HS-27A (cell line): ENCODE measurements around the gene IAH1.
"Not testable (repeated sequence)": the region's sequence is repeated elsewhere in the genome, so short reads cannot be mapped to it uniquely, and the experiment has no call there.

ENCODE experiments used
- DNase-seq: peaks from one replicate; pipeline ENCODE4 v3.0.0-alpha.2; 2012; ENCODE audit warnings: low read depth, missing footprints

Gene IAH1

GRCh38 chr2:9473308-9473984 is 905 bp upstream of the IAH1 start:
- no peak for DNase-seq

GRCh38 chr2:9473985-9474360 is 378 bp upstream of the IAH1 start:
- no peak for DNase-seq

- no peak for DNase-seq
These were observed 3.6 kb downstream of the IAH1 start for GRCh38 chr2:9477914-9478313.

GRCh38 chr2:9478526-9478925 is 4.2 kb downstream of the IAH1 start:
- no peak for DNase-seq

GRCh38 chr2:9480157-9480556 is 5.8 kb downstream of the IAH1 start:
- DNase-seq = no peak

- DNase-seq = no peak
These were observed 8.8 kb downstream of the IAH1 start for GRCh38 chr2:9483107-9483506.

- no peak for DNase-seq
These were observed 10.2 kb downstream of the IAH1 start for GRCh38 chr2:9484533-9484932.

- DNase-seq = no peak
These were observed 14.5 kb downstream of the IAH1 start for GRCh38 chr2:9488583-9489547.

GRCh38 chr2:9490789-9491188 is 16.4 kb downstream of the IAH1 start:
- DNase-seq = no peak

GRCh38 chr2:9492927-9493326 is 18.6 kb downstream of the IAH1 start:
- DNase-seq = no peak

- DNase-seq = no peak
These were observed 19.1 kb downstream of the IAH1 start for GRCh38 chr2:9493478-9493877.

GRCh38 chr2:9494081-9494480 is 19.7 kb downstream of the IAH1 start:
- DNase-seq = no peak

GRCh38 chr2:9497017-9497416 is 22.7 kb downstream of the IAH1 start:
- DNase-seq = no peak

- DNase-seq = no peak
These were observed 23.9 kb downstream of the IAH1 start for GRCh38 chr2:9498210-9498609.

- DNase-seq = no peak
These were observed 34.6 kb downstream of the IAH1 start for GRCh38 chr2:9508931-9509330.

- not testable (repeated sequence) for DNase-seq
These were observed 39.6 kb downstream of the IAH1 start for GRCh38 chr2:9513946-9514345.

GRCh38 chr2:9517118-9517782 is 42.9 kb downstream of the IAH1 start:
- no peak for DNase-seq

GRCh38 chr2:9518163-9518562 is 43.8 kb downstream of the IAH1 start:
- DNase-seq = no peak

- no peak for DNase-seq
These were observed 44.4 kb downstream of the IAH1 start for GRCh38 chr2:9518780-9519179.

- no peak for DNase-seq
These were observed 44.9 kb downstream of the IAH1 start for GRCh38 chr2:9519250-9519649.

- no peak for DNase-seq
These were observed 49.9 kb downstream of the IAH1 start for GRCh38 chr2:9524291-9524690.

GRCh38 chr2:9525266-9525665 is 50.9 kb downstream of the IAH1 start:
- no peak for DNase-seq
